ENCODE results near the gene ITPR1.

The ITPR1 gene

GRCh38 chr3:4656626-4657328 is 163.6 kb downstream of the ITPR1 start:
- no peaks in the 10 kb centered on the region for H3K9me3 ChIP-seq (ENCODE audit: insufficient read depth, low read depth, low read length)
- no peaks in the 10 kb centered on the region for H3K79me2 ChIP-seq (ENCODE audit: insufficient read depth, low read length)
- no peak for TF ChIP-seq CTCF (conservative IDR thresholded peaks at IDR 0.05; ENCODE audit: low read length)
- no peak for TF ChIP-seq EZH2phosphoT487 (IDR thresholded peaks at IDR 0.05; ENCODE audit: borderline replicate concordance)

GRCh38 chr3:4660936-4661335 is 167.8 kb downstream of the ITPR1 start:
- no peak overlapping the region for H2AFZ ChIP-seq (ENCODE audit: low read length)

More at GRCh38 chr3:4656626-4657328, 163.6 kb downstream of the ITPR1 start:
- Histone ChIP-seq H3K36me3 (ENCODE audit: insufficient read depth, low read length) (peaks cover 60% of the 10 kb centered on the region; the same call in 1 of the 2 replicates), H3K9me2 (replicated peaks; ENCODE audit: low read depth, low read length) (no peaks in the 10 kb centered on the region), H2AFZ (ENCODE audit: low read length) (no peak overlapping the region), H3K4me3 (ENCODE audit: low read length, poor library complexity, severe bottlenecking) (no peak overlapping the region), H3K27me3 (ENCODE audit: insufficient read depth, low read length, poor library complexity, severe bottlenecking) (no peaks in the 10 kb centered on the region), H3F3A (ENCODE audit: low read depth) (no peaks in the 10 kb centered on the region), H3K4me1 (ENCODE audit: insufficient read depth, low read length, poor library complexity, severe bottlenecking) (no peaks in the 10 kb centered on the region), H3K9ac (ENCODE audit: low read depth, low read length, poor library complexity, severe bottlenecking) (no peak overlapping the region), H4K20me1 (ENCODE audit: insufficient read depth, low read length, poor library complexity, severe bottlenecking) (no peaks in the 10 kb centered on the region), H3K4me2 (ENCODE audit: low read depth, low read length, poor library complexity, severe bottlenecking) (no peak overlapping the region)

GRCh38 chr3:4664412-4664811 is 171.3 kb downstream of the ITPR1 start:
- H3K27me3 ChIP-seq (ENCODE audit: insufficient read depth, low read length, poor library complexity, severe bottlenecking): no peaks in the 10 kb centered on the region
- no peak overlapping the region for H3K9ac ChIP-seq (ENCODE audit: low read depth, low read length, poor library complexity, severe bottlenecking)
- H3K4me3 ChIP-seq (ENCODE audit: low read length, poor library complexity, severe bottlenecking): no peak overlapping the region
- H2AFZ ChIP-seq (ENCODE audit: low read length): no peak overlapping the region
- H3K9me3 ChIP-seq (ENCODE audit: insufficient read depth, low read depth, low read length): no peaks in the 10 kb centered on the region
- no peaks in the 10 kb centered on the region for H3F3A ChIP-seq (ENCODE audit: low read depth)
- H3K9me2 ChIP-seq (replicated peaks; ENCODE audit: low read depth, low read length): no peaks in the 10 kb centered on the region
- no peaks in the 10 kb centered on the region for H4K20me1 ChIP-seq (ENCODE audit: insufficient read depth, low read length, poor library complexity, severe bottlenecking)
- TF ChIP-seq EZH2phosphoT487 (IDR thresholded peaks at IDR 0.05; ENCODE audit: borderline replicate concordance) (no peak), CTCF (conservative IDR thresholded peaks at IDR 0.05; ENCODE audit: low read length) (no peak)
- peaks cover 79% of the 10 kb centered on the region for H3K36me3 ChIP-seq (ENCODE audit: insufficient read depth, low read length)
- no peak overlapping the region for H3K4me2 ChIP-seq (ENCODE audit: low read depth, low read length, poor library complexity, severe bottlenecking)
- no peaks in the 10 kb centered on the region for H3K4me1 ChIP-seq (ENCODE audit: insufficient read depth, low read length, poor library complexity, severe bottlenecking)
- H3K79me2 ChIP-seq (ENCODE audit: insufficient read depth, low read length): no peaks in the 10 kb centered on the region

More at GRCh38 chr3:4660936-4661335, 167.8 kb downstream of the ITPR1 start:
- Histone ChIP-seq H3K36me3 (ENCODE audit: insufficient read depth, low read length) (peaks cover 76% of the 10 kb centered on the region; the same call in 1 of the 2 replicates), H3K9me2 (replicated peaks; ENCODE audit: low read depth, low read length) (no peaks in the 10 kb centered on the region), H3K4me3 (ENCODE audit: low read length, poor library complexity, severe bottlenecking) (no peak overlapping the region), H3K9ac (ENCODE audit: low read depth, low read length, poor library complexity, severe bottlenecking) (no peak overlapping the region), H3F3A (ENCODE audit: low read depth) (no peaks in the 10 kb centered on the region), H3K79me2 (ENCODE audit: insufficient read depth, low read length) (no peaks in the 10 kb centered on the region), H3K4me2 (ENCODE audit: low read depth, low read length, poor library complexity, severe bottlenecking) (no peak overlapping the region), H3K27me3 (ENCODE audit: insufficient read depth, low read length, poor library complexity, severe bottlenecking) (no peaks in the 10 kb centered on the region), H4K20me1 (ENCODE audit: insufficient read depth, low read length, poor library complexity, severe bottlenecking) (no peaks in the 10 kb centered on the region), H3K9me3 (ENCODE audit: insufficient read depth, low read depth, low read length) (no peaks in the 10 kb centered on the region), H3K4me1 (ENCODE audit: insufficient read depth, low read length, poor library complexity, severe bottlenecking) (no peaks in the 10 kb centered on the region)
- TF ChIP-seq CTCF (conservative IDR thresholded peaks at IDR 0.05; ENCODE audit: low read length) (no peak), EZH2phosphoT487 (IDR thresholded peaks at IDR 0.05; ENCODE audit: borderline replicate concordance) (no peak)

Measured in Loucy (cell line).